OCI-LY7 (cell line): Measurements from ENCODE around the gene PPL. TPM values are rescaled to one million over a fixed set of nuclear protein-coding genes. Genes with fewer than 3 reads are reported as not detected.

Experiments used
- BruUV-seq: library from RNA; stranded (reverse); fragments of 400-500 nt; replicated peaks from 2 replicates; lab custom pipeline; 2021; lab: Mats Ljungman, UMichigan
- CTCF ChIA-PET: fragments of 300-600 bp; sonication (Branson Sonifier 250); formaldehyde crosslinking; loops from one replicate; lab custom pipeline; 2022; ENCODE audit warnings: antibody characterized with exemption; ENCODE audit not compliant: unreplicated experiment; lab: Charles Lee
- POLR2A ChIA-PET: fragments of 300-600 bp; sonication (Branson Sonifier 250); formaldehyde crosslinking; loops from one replicate; lab custom pipeline; 2022; ENCODE audit warnings: antibody characterized with exemption; lab: Charles Lee
- DNase-seq: peaks from one replicate; pipeline ENCODE4 v3.0.0-alpha.2; 2015; ENCODE audit warnings: low spot score
- H2AFZ ChIP-seq: fragments of 200-600 bp; sonication (generic), shearing (Covaris generic); 2 replicates; pipeline ENCODE4 v1.6.1; 2014; ENCODE audit warnings: mild to moderate bottlenecking, antibody characterized with exemption, low read length, moderate library complexity
- H3K27ac ChIP-seq: fragments of 200-600 bp; sonication (generic); 2 replicates; pipeline ENCODE4 v1.5.1; 2014; ENCODE audit warnings: mixed run types, low read depth, mild to moderate bottlenecking, moderate library complexity, low read length, inconsistent platforms; ENCODE audit not compliant: poor library complexity, severe bottlenecking
- H3K36me3 ChIP-seq: fragments of 200-600 bp; sonication (generic); 2 replicates; pipeline ENCODE4 v1.6.1; 2014; ENCODE audit warnings: mild to moderate bottlenecking, antibody characterized with exemption, low read length, moderate library complexity, mixed read lengths; ENCODE audit not compliant: insufficient read depth
- H3K4me1 ChIP-seq: fragments of 200-600 bp; sonication (generic); 2 replicates; pipeline ENCODE4 v1.5.1; 2014; ENCODE audit warnings: mild to moderate bottlenecking, low read length; ENCODE audit not compliant: insufficient read depth, poor library complexity, severe bottlenecking
- H3K4me2 ChIP-seq: fragments of 200-600 bp; sonication (generic); 2 replicates; pipeline ENCODE4 v1.6.1; 2014; ENCODE audit warnings: mild to moderate bottlenecking, low read length
- H3K4me3 ChIP-seq: fragments of 200-600 bp; sonication (generic); 2 replicates; pipeline ENCODE4 v1.5.1; 2014; ENCODE audit warnings: mild to moderate bottlenecking, low read depth, low read length; ENCODE audit not compliant: poor library complexity, severe bottlenecking
- H3K79me2 ChIP-seq: fragments of 200-600 bp; sonication (generic); 2 replicates; pipeline ENCODE4 v1.6.1; 2016; ENCODE audit warnings: low read depth, mild to moderate bottlenecking, low read length, moderate library complexity, mixed read lengths; ENCODE audit not compliant: insufficient read depth
- H3K9me2 ChIP-seq: fragments of 200-600 bp; sonication (generic); 2 replicates; pipeline ENCODE4 v1.6.1; 2016; ENCODE audit warnings: mild to moderate bottlenecking, low read length, mixed read lengths; ENCODE audit not compliant: insufficient read depth
- H3K9me3 ChIP-seq: fragments of 200-600 bp; sonication (generic); 2 replicates; pipeline ENCODE4 v1.6.1; 2014; ENCODE audit warnings: mild to moderate bottlenecking, mixed run types, low read length, mixed read lengths
- H4K20me1 ChIP-seq: fragments of 200-600 bp; sonication (generic); 2 replicates; pipeline ENCODE4 v1.6.1; 2014; ENCODE audit warnings: mild to moderate bottlenecking, antibody characterized with exemption, low read length, moderate library complexity, mixed read lengths; ENCODE audit not compliant: insufficient read depth
- CTCF ChIP-seq: fragments of 200-600 bp; sonication (generic); conservative IDR thresholded peaks from 2 replicates; pipeline ENCODE4 v1.5.1; 2014; ENCODE audit warnings: mild to moderate bottlenecking, antibody characterized with exemption, low read length, moderate library complexity, mixed read lengths
- EZH2phosphoT487 ChIP-seq: fragments of 200-600 bp; sonication (generic); IDR thresholded peaks from 2 replicates; pipeline ENCODE4 v1.6.1; 2018; ENCODE audit warnings: low read depth, borderline replicate concordance, mild to moderate bottlenecking, mixed run types, antibody characterized with exemption, low read length, moderate library complexity, mixed read lengths
- intact Hi-C: fragments of 100-400 bp; cut with micrococcal nuclease; formaldehyde crosslinking; loops from one replicate; pipeline ENCODE4 v1.10.0; 2022; ENCODE audit not compliant: unreplicated experiment
- total RNA-seq, 2 experiments: library from RNA; depleted of rRNA in 1 of 2; stranded (reverse); fragments of >200 nt in 1 of 2; shearing (Covaris generic) in 1 of 2; gene quantifications; 2 replicates each; pipeline ENCODE4 v1.2.3, GENCODE V29; 2014 to 2022

PPL gene
- total RNA-seq, 2 experiments from 2014 or later: not detected

- no TSS peak for BruUV-seq
- no peaks in the 10 kb centered on the region for H3K79me2 ChIP-seq
- intact Hi-C loops: no loop called here
Observed at GRCh38 chr16:4979736-4980660, 43.0 kb upstream of the PPL start.

GRCh38 chr16:4979164-4979563 is 42.2 kb upstream of the PPL start:
- intact Hi-C loops: no loop called here
- no peak overlapping the region for H3K4me3 ChIP-seq
- ChIA-PET CTCF (no interaction called here), POLR2A (no interaction called here)
- TF ChIP-seq CTCF: no peak
- TF ChIP-seq EZH2phosphoT487: no peak
- H3K4me2 ChIP-seq: no peak overlapping the region
- no peaks in the 10 kb centered on the region; the same call in 1 of the 2 replicates for H3K36me3 ChIP-seq
- no peaks in the 10 kb centered on the region for H3K79me2 ChIP-seq
- H3K27ac ChIP-seq: no peak overlapping the region
- no peaks in the 10 kb centered on the region for H4K20me1 ChIP-seq
- H3K4me1 ChIP-seq: peaks cover 17% of the 10 kb centered on the region
- DNase-seq: no peak
- H2AFZ ChIP-seq: no peak overlapping the region
- H3K9me3 ChIP-seq: peaks cover 8% of the 10 kb centered on the region
- no TSS peak for BruUV-seq
- H3K9me2 ChIP-seq: no peaks in the 10 kb centered on the region

More at GRCh38 chr16:4979736-4980660, 43.0 kb upstream of the PPL start:
- CTCF ChIA-PET: no interaction called here
- no peaks in the 10 kb centered on the region for H4K20me1 ChIP-seq
- DNase-seq: no peak
- H3K27ac ChIP-seq: no peak overlapping the region
- no peak overlapping the region for H3K4me2 ChIP-seq
- H3K9me2 ChIP-seq: no peaks in the 10 kb centered on the region
- no peak overlapping the region for H3K4me3 ChIP-seq
- H3K4me1 ChIP-seq: peaks cover 17% of the 10 kb centered on the region
- POLR2A ChIA-PET: no interaction called here
- H2AFZ ChIP-seq: no peak overlapping the region
- peaks cover 8% of the 10 kb centered on the region for H3K9me3 ChIP-seq
- no peak for TF ChIP-seq CTCF
- no peak for TF ChIP-seq EZH2phosphoT487
- no peaks in the 10 kb centered on the region; the same call in 1 of the 2 replicates for H3K36me3 ChIP-seq
